NCI-H2107 treated with DMSO at 0.1 percent for 48 hours (cell line): ENCODE measurements around the gene RPH3AL.
A peak's percentile ranks its signal among the peaks of the same experiment; 100 is the strongest.

Experiments used
- DNase-seq: peaks from one replicate; lab custom pipeline; 2025; ENCODE audit not compliant: unreplicated experiment; lab: John Stamatoyannopoulos, UW

The RPH3AL gene

GRCh38 chr17:353838-354234 is 1.2 kb upstream of the RPH3AL start:
- no peak for DNase-seq

- DNase-seq, result peak; percentile 40
Measured at GRCh38 chr17:353213-353837, 718 bp upstream of the RPH3AL start.

- DNase-seq, result no peak
Measured at GRCh38 chr17:351875-352420, 659 bp downstream of the RPH3AL start.

- DNase-seq, result no peak
Measured at GRCh38 chr17:351449-351738, 1.2 kb downstream of the RPH3AL start.

GRCh38 chr17:350706-351448 is 1.7 kb downstream of the RPH3AL start:
- no peak for DNase-seq

GRCh38 chr17:349666-350065 is 2.9 kb downstream of the RPH3AL start:
- DNase-seq, result no peak

- DNase-seq, result no peak
Measured at GRCh38 chr17:348692-349425, 3.7 kb downstream of the RPH3AL start.

- no peak for DNase-seq
Measured at GRCh38 chr17:348012-348411, 4.6 kb downstream of the RPH3AL start.

GRCh38 chr17:347309-347899 is 5.2 kb downstream of the RPH3AL start:
- no peak for DNase-seq

GRCh38 chr17:345992-346785 is 6.4 kb downstream of the RPH3AL start:
- no peak for DNase-seq

- DNase-seq, result no peak
Measured at GRCh38 chr17:345261-345660, 7.3 kb downstream of the RPH3AL start.

- no peak for DNase-seq
Measured at GRCh38 chr17:343875-344752, 8.5 kb downstream of the RPH3AL start.

GRCh38 chr17:343211-343610 is 9.4 kb downstream of the RPH3AL start:
- peak; percentile 30 for DNase-seq

GRCh38 chr17:340074-340473 is 12.5 kb downstream of the RPH3AL start:
- no peak for DNase-seq

GRCh38 chr17:339193-340061 is 13.2 kb downstream of the RPH3AL start:
- DNase-seq, result peak; percentile 82

- DNase-seq, result no peak
Measured at GRCh38 chr17:338442-339192, 14.0 kb downstream of the RPH3AL start.

- peak; percentile 87 for DNase-seq
Measured at GRCh38 chr17:337866-338265, 14.7 kb downstream of the RPH3AL start.

GRCh38 chr17:337453-337852 is 15.2 kb downstream of the RPH3AL start:
- DNase-seq, result no peak
